ENCODE measurements around the gene JKAMP. TPM values are rescaled to one million over a fixed set of nuclear protein-coding genes. Genes with fewer than 3 reads are reported as not detected.
"Not testable (repeated sequence)": the region's sequence is repeated elsewhere in the genome, so short reads cannot be mapped to it uniquely, and the experiment has no call there.

Gene JKAMP, protein sequence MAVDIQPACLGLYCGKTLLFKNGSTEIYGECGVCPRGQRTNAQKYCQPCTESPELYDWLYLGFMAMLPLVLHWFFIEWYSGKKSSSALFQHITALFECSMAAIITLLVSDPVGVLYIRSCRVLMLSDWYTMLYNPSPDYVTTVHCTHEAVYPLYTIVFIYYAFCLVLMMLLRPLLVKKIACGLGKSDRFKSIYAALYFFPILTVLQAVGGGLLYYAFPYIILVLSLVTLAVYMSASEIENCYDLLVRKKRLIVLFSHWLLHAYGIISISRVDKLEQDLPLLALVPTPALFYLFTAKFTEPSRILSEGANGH
- 40.9 TPM for polyA plus RNA-seq (ENCODE audit: insufficient read length)

DNA sequence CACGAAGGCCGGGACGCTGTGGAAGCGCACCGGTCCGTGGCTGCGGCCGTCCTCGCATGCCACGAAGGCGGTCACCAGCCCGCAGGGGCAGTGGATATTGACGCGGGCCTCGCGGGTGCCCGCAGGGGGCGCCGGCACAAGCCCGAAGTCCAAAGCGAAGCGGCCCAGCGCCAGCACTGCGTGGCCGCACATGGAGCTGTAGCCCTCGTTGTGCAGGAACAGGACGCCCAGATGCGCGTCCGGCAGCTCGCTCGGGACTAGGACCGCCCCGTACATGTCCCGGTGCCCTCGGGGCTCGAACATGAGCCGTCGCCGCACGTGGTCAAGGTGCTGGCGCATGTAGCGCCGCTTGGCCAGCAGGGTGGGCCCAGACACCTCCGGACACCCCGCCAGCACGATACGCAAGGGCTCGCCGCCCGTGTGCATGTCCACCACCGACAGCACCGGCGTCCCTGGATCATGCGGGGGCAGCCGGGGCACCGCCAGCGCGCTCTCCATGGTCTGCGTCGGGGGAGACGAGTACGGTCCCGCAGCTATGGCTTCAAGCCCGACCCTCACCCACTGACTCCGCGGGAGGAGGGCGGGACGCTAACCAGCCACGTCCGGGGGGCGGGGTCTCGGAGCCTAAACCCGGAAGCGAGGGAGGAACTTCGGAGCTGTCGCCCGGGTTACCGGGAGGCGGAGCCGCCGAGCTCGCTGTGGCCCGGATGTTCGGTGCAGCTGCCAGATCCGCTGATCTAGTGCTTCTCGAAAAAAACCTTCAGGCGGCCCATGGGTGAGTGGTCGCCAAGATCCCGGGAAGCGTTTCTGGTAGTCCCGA lies at the start of gene JKAMP, which contains the start of gene L3HYPDH:
JKAMP (plus strand) TSS at position 699 of the 820 bp plus-strand sequence; CDS start at position 772, 73 bp downstream.
L3HYPDH (minus strand) TSS at position 590 of the 820 bp plus-strand sequence; CDS start at position 498, 92 bp downstream.
- peak; percentile 96 for DNase-seq

DNA sequence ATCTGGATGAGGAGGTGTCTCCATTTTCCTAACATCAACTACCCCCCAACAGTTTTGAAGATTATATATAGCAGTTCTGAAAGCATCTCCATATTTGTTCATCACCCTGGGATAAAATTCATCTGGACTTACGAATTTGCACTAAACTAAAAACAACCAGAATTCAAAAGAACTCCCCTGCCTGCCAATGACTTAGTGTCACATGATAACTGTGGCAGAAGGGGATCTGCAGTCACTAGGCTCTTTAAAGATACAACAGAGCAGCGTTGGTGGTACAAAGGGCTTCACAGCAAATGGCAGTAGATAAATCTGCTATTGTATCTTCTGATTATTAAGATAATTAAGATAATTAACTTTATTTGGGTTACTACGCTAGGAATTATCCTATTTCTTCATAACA lies 49.2 kb upstream of the JKAMP start:
- DNase-seq: no peak

DNA sequence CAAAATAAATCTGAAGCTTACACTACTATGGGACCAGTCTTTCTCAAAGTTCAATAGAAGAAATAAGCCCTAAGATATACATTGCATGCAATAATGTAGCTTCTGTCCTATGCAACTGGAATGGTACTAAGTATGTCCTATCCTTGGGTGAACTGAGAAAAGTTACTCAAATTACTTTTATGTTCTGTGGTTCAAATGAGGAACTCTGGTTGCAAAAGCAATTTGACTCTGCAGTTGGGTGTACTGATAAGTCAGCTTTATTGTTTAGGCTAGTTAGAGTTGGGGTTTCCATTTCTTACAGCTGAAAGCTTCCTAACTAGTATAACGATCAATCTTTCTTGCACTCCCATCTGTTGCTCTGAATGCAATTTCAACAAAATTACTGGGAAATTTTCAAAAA lies 48.3 kb upstream of the JKAMP start:
- DNase-seq: no peak

DNA sequence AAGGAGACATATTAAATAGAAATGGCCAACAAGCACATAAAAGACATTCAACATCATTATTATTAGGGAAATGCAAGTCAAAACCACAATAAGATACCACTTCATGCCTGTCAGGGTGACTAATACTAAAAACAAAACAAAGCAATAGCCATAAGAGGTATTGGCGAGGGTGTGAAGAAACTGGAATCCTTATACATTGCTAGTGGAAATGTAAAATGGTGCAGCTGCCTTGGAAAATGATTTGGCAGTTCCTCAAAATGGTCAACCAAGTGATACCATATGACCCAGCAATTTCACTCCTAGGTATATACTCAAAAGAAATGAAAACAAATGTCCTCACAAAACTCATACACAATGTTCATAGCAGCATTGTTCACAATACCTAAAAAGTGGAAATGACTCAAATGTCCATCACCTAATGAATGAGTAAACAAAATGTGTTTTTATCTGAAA lies 46.1 kb upstream of the JKAMP start:
- no peak for DNase-seq

DNA sequence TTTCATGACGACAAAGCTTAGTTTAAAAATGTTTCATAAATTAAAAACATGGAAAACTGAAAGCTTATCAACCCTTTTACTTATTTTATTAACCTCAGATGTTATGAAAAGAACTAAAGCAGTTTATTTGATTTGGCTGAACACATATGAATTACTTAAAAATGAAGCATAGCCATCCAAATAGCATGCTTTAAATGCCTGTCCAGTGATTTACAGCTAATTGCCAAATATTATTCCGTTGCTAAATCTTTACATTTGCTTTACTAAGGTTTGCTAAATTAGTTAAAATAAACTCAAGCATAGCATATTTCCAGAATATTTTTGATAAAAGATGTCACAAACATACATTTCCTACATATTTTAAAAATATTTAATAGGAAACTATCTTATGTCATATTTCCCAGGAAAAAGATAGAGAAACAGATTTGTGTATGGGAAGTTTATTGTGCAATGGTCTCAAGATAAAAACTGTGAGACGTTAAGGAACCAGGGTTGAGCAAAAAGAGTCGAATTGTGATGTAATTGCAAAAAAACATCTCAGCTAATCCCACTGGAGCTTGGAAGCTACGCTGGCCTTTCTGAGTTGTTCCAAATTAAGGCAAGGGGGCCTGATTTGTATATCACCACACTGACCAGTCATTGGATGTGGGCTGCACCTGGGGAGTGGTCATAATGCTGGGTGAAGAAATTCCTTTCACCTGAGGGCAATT lies 44.9 kb upstream of the JKAMP start:
- no peak for DNase-seq

DNA sequence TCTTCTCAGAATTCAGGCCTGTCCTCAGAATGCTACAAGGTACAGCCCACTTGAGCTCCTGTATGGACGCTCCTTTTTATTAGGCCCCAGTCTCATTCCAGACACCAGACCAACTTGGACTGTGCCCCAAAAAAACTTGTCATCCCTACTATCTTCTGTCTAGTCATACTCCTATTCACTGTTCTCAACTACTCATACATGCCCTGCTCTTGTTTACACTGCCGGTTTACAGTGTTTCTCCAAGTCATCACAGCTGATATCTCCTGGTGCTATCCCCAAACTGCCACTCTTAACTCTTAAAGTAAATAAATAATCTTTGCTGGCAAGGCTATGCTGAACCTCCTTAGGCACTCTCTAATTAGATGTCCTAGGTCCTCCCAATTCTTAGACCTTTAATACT lies 35.6 kb upstream of the JKAMP start:
- DNase-seq: not testable (repeated sequence)

DNA sequence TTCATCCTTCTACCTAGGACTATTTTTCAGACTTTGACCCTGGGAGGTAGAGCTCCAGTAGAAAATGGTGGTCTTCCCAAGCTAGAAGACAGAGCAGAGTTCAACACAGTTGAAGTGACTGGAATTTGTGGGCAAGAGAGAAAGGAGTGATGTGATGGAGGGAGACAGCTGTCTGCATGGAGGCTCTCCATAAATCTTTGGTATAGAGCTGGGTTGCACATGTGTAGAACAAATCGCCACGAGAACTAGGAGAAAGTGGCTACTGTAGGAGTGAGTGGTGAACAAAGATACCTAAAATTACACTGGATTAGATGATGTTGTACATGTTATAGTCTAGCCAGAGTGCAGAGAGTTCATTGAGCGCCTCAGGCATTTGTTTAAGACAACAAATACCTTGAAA lies 33.6 kb upstream of the JKAMP start:
- no peak for DNase-seq

DNA sequence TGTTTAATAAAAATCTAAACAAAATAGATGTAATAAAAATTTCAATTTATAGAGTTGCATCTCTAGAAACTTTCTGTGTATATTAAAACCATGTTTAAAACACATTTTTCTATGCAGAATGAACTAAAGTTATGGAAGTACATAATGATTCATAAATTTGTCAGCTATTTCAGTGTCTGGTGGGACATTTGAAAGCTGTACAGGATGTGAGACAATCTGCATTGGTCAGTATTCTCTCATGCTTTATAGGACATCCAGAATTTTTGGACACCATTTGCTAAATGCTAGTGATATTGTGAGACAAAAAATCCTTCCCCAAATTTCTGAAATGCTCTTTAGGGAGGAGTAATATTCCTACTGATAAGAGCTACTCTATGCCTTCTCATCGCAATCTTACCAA lies 32.5 kb upstream of the JKAMP start:
- no peak for DNase-seq

DNA sequence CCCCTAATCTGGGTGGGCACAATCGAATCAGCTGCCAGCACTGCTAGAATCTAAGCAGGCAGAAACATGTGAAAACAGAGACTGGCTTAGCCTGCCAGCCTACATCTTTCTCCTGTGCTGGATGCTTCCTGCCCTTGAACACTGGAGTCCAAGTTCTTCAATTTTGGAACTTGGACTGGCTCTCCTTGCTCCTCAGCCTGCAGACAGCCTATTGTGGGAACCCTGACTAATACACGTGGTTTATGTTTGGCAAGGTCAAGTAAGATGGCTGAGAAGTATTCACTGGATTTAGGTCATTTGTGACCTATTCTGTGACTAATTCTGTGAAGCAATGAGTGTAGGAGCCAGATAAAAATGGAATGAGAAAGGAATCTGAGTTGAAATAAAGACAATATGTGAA lies 30.2 kb upstream of the JKAMP start:
- no peak for DNase-seq

DNA sequence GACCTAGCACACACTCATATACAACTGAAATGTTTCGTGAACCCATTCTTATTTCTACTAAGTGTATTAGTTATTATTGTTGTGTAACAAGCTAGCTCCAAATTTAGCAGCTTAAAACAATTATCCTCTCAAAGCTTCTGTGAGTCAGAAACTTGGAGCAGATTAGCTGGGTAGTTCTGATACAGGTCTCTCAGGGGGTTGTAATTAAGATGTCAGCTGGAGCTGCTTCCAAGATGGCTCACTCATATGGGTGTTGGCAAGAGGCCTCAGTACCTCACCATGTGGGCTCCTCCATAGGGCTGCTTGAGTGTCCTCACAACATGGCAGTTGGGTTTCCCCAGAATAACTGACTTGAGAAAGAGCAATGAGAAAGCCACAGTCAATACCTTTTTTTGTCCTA lies 28.9 kb upstream of the JKAMP start:
- no peak for DNase-seq

DNA sequence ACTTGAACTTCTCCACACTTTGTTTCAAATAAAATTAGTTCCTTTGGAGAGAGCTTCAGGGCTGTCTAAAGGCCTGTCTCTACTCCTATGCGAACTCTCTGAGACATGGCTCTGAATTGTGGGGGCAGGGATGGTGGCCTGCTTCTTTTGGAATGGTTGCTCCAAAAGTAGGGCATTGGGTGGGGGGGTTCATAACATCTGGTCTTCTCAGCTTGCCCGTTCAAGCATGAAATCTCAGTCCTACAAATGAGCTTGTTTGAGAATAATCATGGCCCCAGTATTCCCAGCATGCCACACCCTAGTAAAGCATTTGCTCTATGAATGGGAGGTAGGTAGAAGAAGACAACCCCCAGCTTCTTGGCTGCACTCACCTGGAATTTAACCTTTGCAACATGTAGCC lies 25.8 kb upstream of the JKAMP start:
- DNase-seq: no peak

DNA sequence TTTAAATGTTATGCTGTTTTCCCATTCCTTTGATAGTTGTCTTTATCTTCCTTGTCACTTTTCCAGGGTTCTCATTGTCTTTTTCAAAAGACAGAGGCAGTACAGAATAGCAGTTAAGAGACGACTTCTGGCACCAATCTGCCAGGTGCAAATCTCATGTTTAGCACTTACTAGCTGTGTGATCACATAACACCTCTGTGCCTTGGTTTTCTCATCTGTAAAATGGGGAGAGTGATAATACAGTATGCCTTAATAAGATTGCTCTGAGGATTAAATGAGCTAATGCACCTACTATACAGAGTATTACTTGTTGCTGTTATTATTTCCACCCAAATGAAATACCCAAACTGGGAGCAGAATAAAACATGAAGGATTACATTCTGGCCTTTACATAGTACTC lies 23.9 kb upstream of the JKAMP start:
- no peak for DNase-seq

DNA sequence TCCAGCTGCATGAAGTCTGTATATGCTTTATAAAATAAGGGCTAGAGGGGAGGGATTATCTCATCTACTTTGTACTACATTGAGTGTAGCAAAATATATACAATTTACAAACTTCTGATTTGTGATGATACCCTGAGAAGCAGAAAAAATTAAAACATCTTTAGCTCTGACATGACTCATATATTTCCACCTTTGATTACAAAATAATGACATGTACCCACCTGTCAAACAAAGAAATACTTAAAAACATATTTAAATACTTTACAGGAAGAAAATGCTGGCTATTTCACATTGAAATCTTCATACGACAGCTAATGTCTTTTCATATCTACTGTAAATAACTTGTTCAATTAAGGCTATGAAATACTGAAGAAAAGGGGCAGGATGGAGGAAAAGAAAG lies 22.4 kb upstream of the JKAMP start:
- DNase-seq: no peak

DNA sequence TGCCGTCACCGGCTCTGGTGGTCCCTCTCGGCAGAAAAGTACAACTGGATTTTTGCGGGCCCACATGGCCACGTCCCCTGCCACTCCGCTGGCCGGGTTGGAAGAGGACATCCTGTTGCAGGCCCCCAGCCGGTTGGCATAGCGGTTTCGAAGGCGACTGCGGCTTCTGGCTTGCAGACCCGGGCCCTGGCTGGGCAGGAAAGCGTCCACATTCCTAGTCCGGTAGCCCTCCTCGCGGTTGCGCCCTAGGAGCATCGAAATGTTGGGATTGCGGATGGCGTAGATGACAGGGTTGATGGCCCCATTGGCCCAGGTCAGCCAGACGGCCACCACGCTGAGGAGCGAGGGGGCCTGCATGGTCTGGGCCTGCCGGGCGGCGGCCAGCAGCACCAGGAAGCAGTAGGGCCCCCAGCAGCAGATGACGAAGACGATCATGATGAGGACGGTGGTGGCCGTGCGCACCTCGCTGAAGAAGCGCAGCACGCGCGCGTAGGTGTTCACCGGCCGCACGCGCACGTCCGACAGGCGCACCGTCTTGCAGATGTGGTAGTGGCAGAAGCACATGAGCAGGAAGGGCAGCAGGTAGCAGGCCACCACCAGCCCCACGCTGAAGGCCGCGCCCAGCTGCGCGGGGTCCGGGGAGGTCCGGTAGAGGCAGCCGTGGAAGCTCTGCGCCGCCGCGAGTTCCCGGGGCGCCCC lies 20.4 kb upstream of the JKAMP start:
- peak; percentile 28 for DNase-seq

DNA sequence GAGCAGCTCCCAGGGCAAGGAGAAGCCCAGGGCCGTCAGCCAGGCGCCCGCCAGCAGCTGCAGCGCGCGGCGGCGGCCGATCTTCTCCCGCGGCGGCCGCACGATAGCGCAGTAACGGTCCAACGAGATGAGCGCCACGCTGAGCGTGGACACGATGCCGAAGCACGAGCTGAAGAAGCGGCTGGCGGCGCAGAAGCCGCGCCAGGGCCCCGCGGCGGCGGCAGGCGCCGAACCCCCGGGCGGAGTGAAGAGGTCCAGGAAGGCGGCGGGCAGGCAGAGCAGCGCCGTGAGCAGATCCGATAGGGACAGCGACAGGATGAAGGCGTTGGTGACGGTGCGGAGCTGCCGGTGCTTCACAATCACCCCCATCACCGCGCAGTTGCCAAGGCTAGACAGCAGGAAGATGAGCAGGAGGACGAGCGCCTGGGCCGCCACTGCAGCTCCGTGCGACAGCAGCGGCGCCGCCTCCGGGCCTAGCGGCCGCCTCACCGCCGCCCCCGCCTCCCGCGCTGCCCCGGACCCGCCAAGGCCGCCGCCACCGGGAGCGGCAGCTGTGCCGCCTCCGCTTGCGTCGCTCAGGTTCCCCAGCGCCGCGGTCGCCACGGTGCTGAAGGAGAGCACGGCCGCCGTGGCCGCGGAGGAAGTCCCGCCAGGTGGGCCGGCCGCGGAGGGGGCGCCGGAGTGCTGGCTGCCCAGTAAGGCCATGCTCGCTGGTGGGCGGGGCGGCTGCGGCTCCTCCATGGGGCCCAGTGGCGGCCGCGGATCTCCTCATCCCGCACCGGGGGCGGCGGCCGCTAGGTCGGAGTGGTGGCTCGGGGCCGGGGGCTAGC lies 19.6 kb upstream of the JKAMP start:
- DNase-seq: peak; percentile 73

DNA sequence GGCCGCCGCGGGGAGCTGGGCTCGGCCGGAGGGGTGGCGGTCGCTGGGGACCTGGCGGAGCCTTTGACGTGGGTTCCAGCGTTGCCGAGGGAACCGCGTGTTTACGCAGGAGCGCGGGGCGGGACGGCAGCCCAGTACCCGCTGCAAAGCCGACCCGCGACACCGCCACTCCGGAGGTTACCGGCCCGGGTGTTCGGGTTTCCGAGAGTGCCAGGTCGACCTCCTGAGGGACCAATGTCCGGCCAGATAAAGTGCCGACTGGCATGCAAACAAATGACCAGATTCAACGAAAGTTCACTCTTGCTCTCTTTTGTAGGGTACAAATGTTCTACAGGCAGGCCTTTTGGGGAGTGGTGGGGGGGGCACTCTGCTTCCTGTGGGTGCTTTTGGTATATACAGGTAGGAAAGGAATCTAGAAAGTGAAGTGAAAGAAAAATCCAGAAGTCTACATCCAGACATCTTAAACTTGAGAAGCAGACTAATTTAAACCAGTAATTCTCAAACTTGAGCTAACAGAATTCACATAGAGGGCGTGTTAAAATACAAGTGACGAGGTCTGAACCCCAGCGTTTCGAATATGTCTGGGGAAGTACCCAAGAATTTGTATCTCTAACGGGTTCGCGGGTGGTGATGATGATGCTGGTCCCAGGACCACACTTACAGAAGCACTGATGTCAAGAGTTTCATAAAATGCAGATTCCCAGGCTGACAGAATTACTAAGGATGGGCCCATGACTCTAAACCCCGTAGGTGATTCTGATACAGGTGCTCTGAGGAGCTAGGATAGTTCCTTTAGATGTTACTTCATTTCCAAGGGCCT lies 18.8 kb upstream of the JKAMP start, which contains the start of gene GPR135:
GPR135 (minus strand) TSS at position 65 of the 820 bp plus-strand sequence. CDS start 154 bp downstream, outside the sequence.
- DNase-seq: no peak

DNA sequence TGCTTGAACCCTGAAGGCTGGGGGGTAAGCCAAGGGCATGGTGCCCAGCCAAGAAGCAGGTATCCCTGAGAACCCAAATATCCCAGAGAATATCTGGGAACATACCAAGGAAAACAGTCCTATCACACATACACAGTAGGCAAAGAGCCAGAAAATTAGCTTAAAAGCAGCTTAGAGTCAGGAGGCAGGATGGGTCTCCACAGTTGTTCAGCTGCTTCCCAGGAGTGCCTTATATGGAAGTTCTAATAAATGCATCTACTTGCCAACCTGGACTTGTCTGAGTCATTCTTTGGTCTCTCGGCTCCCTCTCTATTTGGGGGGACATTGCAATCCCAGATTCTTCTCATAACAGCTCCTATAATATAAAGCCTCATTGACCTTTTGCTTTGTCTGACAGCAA lies 10.1 kb upstream of the JKAMP start:
- no peak for DNase-seq

DNA sequence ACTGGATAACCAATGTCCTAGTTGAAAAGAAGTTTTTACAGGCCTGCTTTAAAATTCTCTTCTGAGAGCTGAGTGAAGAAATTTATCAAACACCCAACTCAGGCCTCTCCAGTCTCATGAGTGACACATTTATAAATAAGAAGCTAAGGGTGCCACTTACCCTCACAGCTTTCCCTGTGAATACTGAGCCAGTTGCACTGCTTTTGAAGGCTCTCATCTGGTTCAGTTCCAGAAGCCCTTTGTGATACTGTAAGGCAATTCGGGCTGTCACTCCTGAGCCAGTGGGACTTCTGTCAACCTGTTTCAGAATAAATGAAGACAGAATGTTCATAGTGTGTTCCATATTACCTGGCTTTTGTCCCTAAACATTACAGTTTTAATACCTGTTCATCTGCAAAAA lies 8.6 kb upstream of the JKAMP start:
- DNase-seq: no peak

DNA sequence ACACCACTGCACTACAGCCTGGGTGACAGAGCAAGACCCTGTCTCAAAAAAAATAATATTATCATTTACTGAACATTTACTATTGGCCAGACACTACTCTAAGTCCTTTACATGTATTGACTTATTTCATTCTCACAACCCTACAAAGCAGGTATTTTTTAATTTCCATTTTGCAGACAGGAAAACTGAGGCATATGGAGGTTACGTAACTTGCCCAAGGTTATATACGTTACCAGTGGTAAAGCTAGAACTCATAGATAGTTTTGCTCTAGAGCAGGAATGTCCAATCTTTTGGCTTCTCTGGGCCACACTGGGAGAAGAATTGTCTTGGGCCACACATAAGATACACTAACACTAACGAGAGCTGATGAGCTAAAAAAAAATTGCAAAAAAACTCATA lies 5.8 kb upstream of the JKAMP start:
- DNase-seq: no peak

DNA sequence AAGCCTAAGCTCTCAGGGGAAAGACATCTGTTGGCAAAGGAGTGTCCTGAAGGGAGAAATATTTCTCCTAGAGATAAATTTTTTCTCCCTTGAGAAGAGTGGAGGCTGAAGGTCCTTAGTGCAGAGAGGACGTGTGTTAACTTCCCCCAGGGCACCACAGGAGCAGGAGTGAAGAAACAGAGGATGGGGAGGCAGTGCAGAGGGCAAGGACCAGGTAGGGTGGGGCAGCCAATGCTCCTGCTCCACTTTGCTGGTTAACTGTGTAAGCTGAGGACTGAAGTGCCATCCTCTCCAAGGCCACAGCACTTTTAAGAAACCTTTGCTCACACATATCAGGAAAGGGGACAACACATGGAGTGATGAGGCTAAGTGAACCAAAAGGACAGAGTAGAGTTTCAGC lies 4.2 kb upstream of the JKAMP start:
- DNase-seq: no peak

DNA sequence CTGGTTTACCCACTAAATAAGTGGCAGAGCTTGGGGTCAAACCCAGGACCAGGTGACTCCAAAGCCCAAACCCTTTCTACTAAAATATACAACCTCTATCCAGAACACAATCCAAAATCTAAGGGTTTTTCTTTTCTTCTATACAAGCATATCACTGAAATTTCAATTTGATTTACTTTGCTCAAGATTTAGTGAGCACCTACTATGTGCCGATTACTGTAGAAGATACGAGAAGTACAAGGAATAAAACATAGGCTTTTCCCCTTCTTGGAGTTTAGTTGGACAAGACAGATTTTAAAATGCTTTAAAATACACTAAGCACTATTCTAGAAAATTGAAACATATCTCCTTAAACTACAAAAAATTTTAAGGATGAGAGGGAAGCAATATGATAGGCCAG lies 2.9 kb upstream of the JKAMP start:
- DNase-seq: no peak

Data from hindlimb muscle (tissue), 1 donor.